Common myeloid progenitor, CD34-positive (primary cell): ENCODE data around the gene AGT.

ENCODE experiments used
- CTCF ChIA-PET: fragments of 350-600 bp; sonication (Branson Sonifier 250); formaldehyde crosslinking; loops from one replicate; lab custom pipeline; 2021; ENCODE audit warnings: antibody characterized with exemption; lab: Charles Lee
- POLR2A ChIA-PET: fragments of 350-600 bp; sonication (Branson Sonifier 250); formaldehyde crosslinking; loops from one replicate; lab custom pipeline; 2021; ENCODE audit warnings: antibody characterized with exemption; lab: Charles Lee
- DNase-seq, 3 donors: peaks; one replicate each; pipeline versions ENCODE4 v3.0.0 to v3.0.0-alpha.2; 2013
- H3K27ac ChIP-seq, 2 experiments: 1 replicate in 1 of 2; 2 replicates in 1 of 2; pipeline ENCODE4 v1.7.0; 2013; ENCODE audit warnings: inconsistent platforms in 2 of 2, low read length in 2 of 2, mild to moderate bottlenecking in 2 of 2, low read depth in 1 of 2, moderate library complexity in 1 of 2; ENCODE audit not compliant: severe bottlenecking in 2 of 2, insufficient read depth in 1 of 2, poor library complexity in 1 of 2
- H3K27me3 ChIP-seq, 5 experiments: replicated peaks in 2 of 5; 1 replicate in 3 of 5; 2 replicates in 2 of 5; pipeline versions ENCODE4 v1.6.1 to v1.7.0; 2013; ENCODE audit warnings: low read length in 4 of 5, mild to moderate bottlenecking in 2 of 5, moderate library complexity in 2 of 5, inconsistent platforms in 1 of 5; ENCODE audit not compliant: insufficient read depth in 5 of 5, control insufficient read depth in 4 of 5
- H3K36me3 ChIP-seq, 4 experiments: 1 replicate in 2 of 4; 2 replicates in 2 of 4; pipeline versions ENCODE4 v1.6.1 to v1.7.0; 2013; ENCODE audit warnings: low read length in 3 of 4, control low read depth in 1 of 4, mild to moderate bottlenecking in 1 of 4; ENCODE audit not compliant: control insufficient read depth in 4 of 4, insufficient read depth in 4 of 4
- H3K4me1 ChIP-seq, 4 experiments: 1 replicate in 3 of 4; 2 replicates in 1 of 4; pipeline versions ENCODE4 v1.6.1 to v1.7.1; 2013; ENCODE audit warnings: low read length in 3 of 4, mild to moderate bottlenecking in 3 of 4, control low read depth in 1 of 4, inconsistent platforms in 1 of 4, moderate library complexity in 1 of 4; ENCODE audit not compliant: control insufficient read depth in 4 of 4, insufficient read depth in 4 of 4; ENCODE audit errors: control extremely low read depth in 1 of 4
- H3K4me3 ChIP-seq, 7 experiments: 1 replicate in 4 of 7; 2 replicates in 3 of 7; pipeline versions ENCODE4 v1.5.1 to v1.7.0; 2013; ENCODE audit warnings: mild to moderate bottlenecking in 7 of 7, low read length in 6 of 7, moderate library complexity in 6 of 7, inconsistent platforms in 2 of 7, low read depth in 2 of 7, control low read depth in 1 of 7; ENCODE audit not compliant: insufficient read depth in 4 of 7, control insufficient read depth in 1 of 7; ENCODE audit errors: extremely low read depth in 1 of 7
- H3K9me3 ChIP-seq, 5 experiments: 1 replicate in 4 of 5; 2 replicates in 1 of 5; pipeline versions ENCODE4 v1.6.1 to v1.7.1; 2013; ENCODE audit warnings: low read length in 4 of 5, mild to moderate bottlenecking in 2 of 5, inconsistent platforms in 1 of 5, low read depth in 1 of 5, moderate library complexity in 1 of 5; ENCODE audit not compliant: control insufficient read depth in 4 of 5, insufficient read depth in 2 of 5; ENCODE audit errors: control extremely low read depth in 1 of 5
- WGBS: methylation state at CpG from one replicate; pipeline ENCODE4 v1.1.5; 2013; ENCODE audit not compliant: insufficient coverage; 5-methylcytosine and 5-hydroxymethylcytosine counted together

AGT gene

GRCh38 chr1:230754796-230755195 lies 40.9 kb upstream of the AGT start:
- 100% methylated on average over 3 of the region's 3 CpGs for WGBS

GRCh38 chr1:230753586-230754251 lies 39.8 kb upstream of the AGT start:
- peaks cover 0 to 4% (median 2%) of the 10 kb centered on the region in 4 experiments for H3K4me1 ChIP-seq
- ChIA-PET POLR2A (interaction anchor here (0.6 kb wide), 1 partner anchor 28 kb away, joined by 3 read pairs; no protein-coding TSS in a partner anchor), CTCF (interaction anchor here (1.1 kb wide), 1 partner anchor 11 kb away, joined by 3 read pairs; no protein-coding TSS in a partner anchor)
- H3K4me3 ChIP-seq = peak overlapping the region in 3 of 7 experiments; percentile 21 to 66 (median 38)
- H3K9me3 ChIP-seq = no peaks in the 10 kb centered on the region
- no peaks in the 10 kb centered on the region for H3K36me3 ChIP-seq
- DNase-seq = peak; percentile 19 to 57 (median 20)
- H3K27ac ChIP-seq = no peak overlapping the region
- WGBS = 19% methylated on average over 9 of the region's 24 CpGs
- peaks cover 0 to 13% (median 2%) of the 10 kb centered on the region in 5 experiments for H3K27me3 ChIP-seq

More at GRCh38 chr1:230754796-230755195, 40.9 kb upstream of the AGT start:
- no peak overlapping the region for H3K4me3 ChIP-seq
- CTCF ChIA-PET = interaction anchor here (0.7 kb wide), 1 partner anchor 12 kb away, joined by 3 read pairs; no protein-coding TSS in a partner anchor
- no peaks in the 10 kb centered on the region for H3K36me3 ChIP-seq
- no peaks in the 10 kb centered on the region for H3K9me3 ChIP-seq
- POLR2A ChIA-PET = no interaction called here
- no peak for DNase-seq
- peaks cover 0 to 2% (median 0%) of the 10 kb centered on the region in 4 experiments for H3K4me1 ChIP-seq
- H3K27ac ChIP-seq = no peak overlapping the region
- peaks cover 0 to 15% (median 2%) of the 10 kb centered on the region in 5 experiments for H3K27me3 ChIP-seq

GRCh38 chr1:230753191-230753585 lies 39.3 kb upstream of the AGT start:
- Histone ChIP-seq H3K27ac (no peak overlapping the region), H3K4me3 (peak overlapping the region in 1 of 7 experiments; percentile 21), H3K27me3 (peaks cover 0 to 10% (median 2%) of the 10 kb centered on the region in 5 experiments), H3K4me1 (peaks cover 0 to 4% (median 2%) of the 10 kb centered on the region in 4 experiments), H3K9me3 (no peaks in the 10 kb centered on the region), H3K36me3 (no peaks in the 10 kb centered on the region)
- 95% methylated on average over 5 of the region's 5 CpGs for WGBS
- POLR2A ChIA-PET = no interaction called here
- CTCF ChIA-PET = interaction anchor here (1.1 kb wide), 1 partner anchor 11 kb away, joined by 3 read pairs; no protein-coding TSS in a partner anchor
- DNase-seq = no peak

- 88% methylated on average over 5 of the region's 6 CpGs for WGBS
- POLR2A ChIA-PET = no interaction called here
- H3K27ac ChIP-seq = no peak overlapping the region
- CTCF ChIA-PET = no interaction called here
- peaks cover 0 to 4% (median 2%) of the 10 kb centered on the region in 4 experiments for H3K4me1 ChIP-seq
- peaks cover 0 to 6% (median 2%) of the 10 kb centered on the region in 5 experiments for H3K27me3 ChIP-seq
- H3K9me3 ChIP-seq = no peaks in the 10 kb centered on the region
- DNase-seq = no peak
- no peaks in the 10 kb centered on the region for H3K36me3 ChIP-seq
- H3K4me3 ChIP-seq = no peak overlapping the region
Measured at GRCh38 chr1:230752407-230752806, 38.5 kb upstream of the AGT start.

- H3K36me3 ChIP-seq = no peaks in the 10 kb centered on the region
- ChIA-PET POLR2A (no interaction called here), CTCF (no interaction called here)
- no peaks in the 10 kb centered on the region for H3K9me3 ChIP-seq
- H3K4me3 ChIP-seq = no peak overlapping the region
- WGBS = 94% methylated on average over 6 of the region's 6 CpGs
- peaks cover 0 to 4% (median 2%) of the 10 kb centered on the region in 4 experiments for H3K4me1 ChIP-seq
- H3K27ac ChIP-seq = no peak overlapping the region
- H3K27me3 ChIP-seq = peaks cover 0 to 6% (median 2%) of the 10 kb centered on the region in 5 experiments
- DNase-seq = no peak
Measured at GRCh38 chr1:230750986-230751625, 37.2 kb upstream of the AGT start.

- ChIA-PET CTCF (no interaction called here), POLR2A (no interaction called here)
- H3K9me3 ChIP-seq = no peaks in the 10 kb centered on the region
- no peak for DNase-seq
- H3K4me1 ChIP-seq = peaks cover 0 to 4% (median 2%) of the 10 kb centered on the region in 4 experiments
- WGBS = 100% methylated on average over 1 of the region's 5 CpGs
- no peak overlapping the region for H3K4me3 ChIP-seq
- H3K27me3 ChIP-seq = peaks cover 0 to 6% (median 2%) of the 10 kb centered on the region in 5 experiments
- no peaks in the 10 kb centered on the region for H3K36me3 ChIP-seq
- H3K27ac ChIP-seq = no peak overlapping the region
Measured at GRCh38 chr1:230750576-230750975, 36.7 kb upstream of the AGT start.

GRCh38 chr1:230749635-230750034 lies 35.7 kb upstream of the AGT start:
- WGBS = 100% methylated on average over 3 of the region's 3 CpGs
- Histone ChIP-seq H3K9me3 (no peaks in the 10 kb centered on the region), H3K27ac (no peak overlapping the region), H3K36me3 (no peaks in the 10 kb centered on the region), H3K27me3 (peaks cover 0 to 3% (median 1%) of the 10 kb centered on the region in 5 experiments), H3K4me3 (no peak overlapping the region), H3K4me1 (peaks cover 0 to 4% (median 2%) of the 10 kb centered on the region in 4 experiments)
- no peak for DNase-seq
- ChIA-PET CTCF (no interaction called here), POLR2A (no interaction called here)
